DMS153 treated with DMSO at 0.1 percent for 48 hours (cell line): Measurements from ENCODE around the gene RASAL3.
"Not testable (repeated sequence)": the region's sequence is repeated elsewhere in the genome, so short reads cannot be mapped to it uniquely, and the experiment has no call there.

Experiments used
- DNase-seq: peaks from one replicate; lab custom pipeline; 2025; ENCODE audit not compliant: unreplicated experiment; lab: John Stamatoyannopoulos, UW

The RASAL3 gene

DNA sequence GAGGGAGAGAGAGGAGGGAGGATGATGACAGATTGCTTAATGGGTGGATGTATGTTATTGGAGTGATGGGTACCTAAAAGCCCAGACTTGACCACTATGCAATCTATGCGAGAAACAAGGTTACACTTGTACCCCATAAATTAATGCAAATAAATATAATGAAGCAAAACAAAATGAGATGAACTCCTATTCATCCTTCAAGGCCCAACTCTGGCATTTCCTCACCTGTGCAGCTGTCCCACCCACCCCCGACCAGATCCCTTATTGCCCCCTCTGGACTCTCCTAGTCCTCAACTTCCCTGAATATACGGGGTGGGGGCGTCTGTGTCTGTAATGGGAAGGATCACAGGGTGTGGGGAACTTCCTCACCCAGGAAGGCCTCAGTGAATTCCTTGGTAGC lies 10.8 kb upstream of the RASAL3 start:
- DNase-seq: no peak

DNA sequence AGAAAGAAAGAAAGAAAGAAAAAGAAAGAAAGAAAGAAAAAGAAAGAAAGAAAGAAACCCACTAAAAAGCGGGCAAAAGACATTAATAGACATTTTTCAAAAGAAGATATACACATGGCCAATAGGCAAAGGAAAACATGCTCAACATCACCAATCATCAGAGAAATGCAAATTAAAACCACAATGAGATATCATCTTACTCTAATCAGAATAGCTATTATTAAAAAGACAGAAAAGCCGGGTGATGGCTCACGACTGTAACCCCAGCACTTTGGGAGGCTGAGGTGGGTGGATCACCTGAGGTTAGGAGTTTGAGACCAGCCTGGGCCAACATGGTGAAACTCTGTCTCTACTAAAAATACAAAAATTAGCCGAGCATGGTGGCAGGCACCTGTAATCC lies 9.5 kb upstream of the RASAL3 start:
- DNase-seq: not testable (repeated sequence)

DNA sequence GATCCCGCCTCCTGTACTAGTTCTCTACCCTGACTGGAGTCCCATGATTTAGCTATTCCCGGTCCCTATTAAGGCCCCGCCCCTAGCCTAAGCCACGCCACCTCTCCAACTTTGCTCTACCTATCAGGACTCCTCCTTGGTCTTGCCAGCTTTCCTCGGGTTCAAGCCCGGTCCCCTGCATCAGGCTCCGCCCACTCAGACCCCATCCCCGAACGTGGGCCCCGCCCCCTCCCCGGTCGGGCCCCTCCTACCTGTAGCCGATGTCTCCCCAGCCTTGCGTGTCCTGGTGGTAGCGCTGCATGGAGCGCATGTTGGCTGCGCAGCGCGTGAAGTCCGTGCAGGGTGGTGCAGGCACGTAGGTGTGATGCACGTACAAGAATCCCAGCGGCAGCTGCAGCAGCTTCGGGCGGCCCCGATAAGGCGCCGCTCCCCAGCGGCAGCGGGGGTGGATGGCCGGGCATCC lies 7.3 kb upstream of the RASAL3 start:
- DNase-seq: no peak

DNA sequence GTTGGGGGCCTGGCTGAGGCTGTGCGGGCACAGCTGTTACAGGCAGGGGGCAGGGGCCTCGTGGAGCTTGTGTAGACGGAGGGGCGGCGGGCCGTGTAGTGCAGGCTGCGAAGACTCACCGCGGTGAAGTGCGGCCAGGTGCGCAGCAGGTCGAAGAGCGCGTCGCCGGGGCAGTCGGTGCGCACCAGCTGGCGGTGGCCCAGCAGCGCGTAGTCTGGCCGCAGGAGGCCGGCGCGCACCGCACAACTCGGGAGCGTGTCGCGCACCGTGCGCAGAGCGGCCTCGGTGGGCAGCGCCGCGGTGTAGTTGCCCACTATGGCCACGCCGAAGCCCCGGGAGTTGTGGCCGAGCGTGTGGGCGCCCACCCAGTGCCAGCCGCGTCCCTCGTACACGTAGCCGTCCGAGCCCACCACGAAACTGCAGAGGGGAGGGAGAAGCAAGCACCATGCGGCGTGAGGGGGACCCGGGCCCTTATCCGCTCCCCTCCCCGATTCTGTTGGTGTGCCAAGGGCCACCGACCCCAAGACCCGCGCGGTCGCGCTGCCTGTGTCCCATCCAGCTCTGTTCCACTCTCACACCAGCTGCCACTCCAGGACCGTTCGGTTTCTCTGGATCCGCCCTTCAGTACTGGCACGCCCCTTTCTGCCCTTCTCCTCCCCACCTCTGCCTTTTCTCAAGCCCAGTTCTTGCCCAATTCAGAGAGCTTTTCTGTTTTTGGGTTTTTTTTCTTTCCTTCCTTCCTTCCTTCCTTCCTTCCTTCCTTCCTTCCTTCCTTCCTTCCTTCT lies 5.4 kb upstream of the RASAL3 start:
- DNase-seq: no peak

DNA sequence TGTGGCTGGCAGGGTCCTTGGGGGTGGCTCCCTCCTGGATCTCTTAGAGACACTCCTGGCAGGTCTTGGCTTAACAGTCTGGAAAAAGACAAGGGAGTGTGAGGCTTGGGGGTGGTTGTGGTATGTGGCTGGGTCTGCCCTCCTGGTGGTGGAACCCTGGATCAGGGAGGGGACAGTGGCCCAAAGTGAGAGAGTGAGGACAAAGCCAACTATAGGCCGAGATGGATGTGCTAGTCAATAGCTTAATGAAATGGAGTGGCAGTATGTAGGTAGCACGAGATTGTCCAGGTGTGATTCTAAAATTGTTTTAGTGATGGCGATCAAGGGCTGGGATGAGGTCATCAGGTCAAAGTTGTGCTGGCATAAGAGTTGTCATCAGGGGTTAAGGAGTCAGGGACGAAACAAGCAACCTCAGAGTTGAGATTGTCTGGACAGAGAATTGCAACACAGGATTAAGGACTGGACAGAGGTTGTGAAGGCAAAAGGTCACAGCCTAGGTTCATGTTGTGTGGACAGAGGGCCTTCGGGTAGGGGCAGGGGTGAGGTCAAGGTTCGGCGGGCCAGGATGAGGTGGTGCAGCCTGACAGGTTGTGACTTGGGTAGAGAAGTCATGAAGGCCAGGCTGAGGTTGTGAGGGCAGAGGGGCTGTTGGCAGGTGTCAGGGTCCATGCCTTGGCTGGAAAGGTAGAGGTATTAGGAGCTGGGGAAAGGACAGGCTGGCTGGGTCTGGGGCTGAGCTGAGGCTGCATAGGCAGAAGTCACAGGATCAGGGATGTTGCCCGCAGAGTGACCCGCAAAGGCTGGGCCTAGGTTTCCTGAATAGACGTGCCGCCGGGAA lies 4.5 kb upstream of the RASAL3 start:
- DNase-seq: no peak

DNA sequence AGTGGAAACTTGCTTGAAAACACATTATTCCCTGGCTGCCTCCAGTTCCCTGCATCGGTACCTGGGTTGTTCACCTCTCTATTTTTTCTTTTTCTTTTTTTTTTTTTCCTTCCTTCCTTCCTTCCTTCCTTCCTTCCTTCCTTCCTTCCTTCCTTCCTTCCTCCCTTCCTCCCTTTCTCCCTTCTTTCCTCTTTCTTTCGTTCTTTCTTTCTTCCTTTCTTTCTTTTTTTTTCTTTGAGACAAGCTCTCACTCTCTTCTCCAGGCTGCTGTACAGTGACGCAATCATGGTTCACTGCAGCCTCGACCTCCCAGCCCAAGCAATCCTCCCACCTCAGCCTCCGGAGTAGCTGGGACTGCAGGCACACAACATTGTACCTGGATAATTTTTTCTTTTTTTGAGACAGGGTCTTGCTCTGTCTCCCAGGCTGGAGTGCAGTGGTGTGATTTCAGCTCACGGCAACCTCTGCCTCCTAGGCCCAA lies 3.4 kb upstream of the RASAL3 start:
- DNase-seq: no peak

DNA sequence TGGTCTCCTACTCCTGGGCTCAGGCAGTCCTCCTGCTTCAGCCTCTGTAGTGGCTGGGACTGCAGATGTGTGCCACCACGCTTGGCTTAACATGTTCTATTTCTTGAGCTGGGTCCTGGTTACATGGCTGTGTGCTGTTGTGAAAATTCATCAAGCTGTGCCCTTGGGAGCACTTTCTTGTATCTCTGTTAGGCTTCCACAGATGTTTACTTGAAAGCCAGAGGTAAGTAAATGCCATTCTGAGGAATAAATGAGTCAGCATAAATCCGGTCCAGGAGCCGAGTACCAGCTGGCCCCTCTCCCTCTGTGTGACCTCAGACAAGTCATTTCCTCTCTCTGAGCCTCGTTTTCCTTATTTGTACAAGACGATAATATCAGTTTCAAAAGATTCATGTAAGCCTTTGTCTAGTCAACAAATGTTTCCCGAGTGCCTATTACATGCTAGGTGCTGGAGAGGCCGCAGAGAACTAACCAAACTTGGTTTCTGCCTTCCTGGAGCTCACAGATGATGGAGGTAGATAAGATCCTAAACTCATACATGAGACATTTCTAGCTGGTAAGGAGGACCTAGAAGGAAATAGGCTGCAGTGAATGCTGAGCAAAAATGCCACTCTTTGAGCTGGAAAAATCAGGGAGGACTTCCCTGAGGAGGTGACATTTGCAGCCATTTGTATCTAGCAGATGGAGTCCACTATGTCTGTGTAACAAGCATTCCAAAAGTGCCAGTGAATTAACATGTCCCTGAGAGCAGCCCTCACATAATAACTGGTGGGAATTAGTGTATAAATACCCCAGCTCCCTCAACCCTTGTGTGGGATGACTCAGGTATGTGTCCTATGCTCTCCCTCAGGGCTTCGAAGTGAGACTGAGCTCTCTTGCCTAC lies 2.7 kb upstream of the RASAL3 start:
- DNase-seq: no peak

DNA sequence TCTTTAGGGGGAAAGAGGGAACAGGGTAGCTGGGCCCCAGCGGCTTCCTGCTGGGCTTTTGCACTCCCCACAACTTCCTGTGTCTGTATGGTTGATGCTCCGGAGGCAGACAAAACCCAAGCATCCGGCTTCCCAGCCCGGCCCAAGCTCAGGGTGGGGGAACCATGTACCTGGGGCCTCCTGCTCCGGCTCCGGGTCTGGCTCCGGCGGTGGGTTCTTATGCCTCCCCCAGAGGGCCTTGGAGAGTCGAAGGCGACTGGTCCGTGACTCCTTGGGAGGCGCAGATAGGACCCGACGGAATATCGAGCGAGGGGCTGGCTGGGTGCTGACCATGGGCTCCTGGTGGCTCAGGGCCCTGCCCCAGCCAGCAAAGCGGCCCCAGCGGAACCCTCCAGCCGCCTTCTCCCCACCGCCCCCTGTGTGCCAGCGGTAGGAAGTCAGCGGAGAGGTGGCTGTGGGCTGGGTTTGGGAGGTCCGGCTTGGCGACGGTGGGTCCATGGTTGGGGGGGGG lies 428 bp downstream of the RASAL3 start:
- DNase-seq: no peak

DNA sequence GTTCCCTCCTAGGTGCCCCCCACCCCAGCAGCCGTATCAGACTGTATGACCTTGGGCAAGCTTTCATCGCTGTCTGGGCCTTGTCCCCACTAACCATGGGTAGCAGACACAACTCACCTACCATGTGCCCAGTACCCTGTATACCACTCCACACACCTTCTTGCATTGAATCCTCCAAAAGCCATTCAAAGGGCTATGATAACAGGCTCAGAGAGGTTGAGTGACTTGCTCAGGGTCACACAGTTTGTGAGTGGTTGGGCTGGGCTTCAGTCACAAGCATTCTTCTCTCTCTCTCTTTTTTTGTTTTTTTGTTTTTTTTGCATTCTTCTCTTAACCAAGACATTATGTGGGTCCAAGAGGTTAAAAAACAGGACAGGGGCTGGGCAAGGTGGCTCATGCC lies 2.6 kb downstream of the RASAL3 start:
- DNase-seq: no peak

DNA sequence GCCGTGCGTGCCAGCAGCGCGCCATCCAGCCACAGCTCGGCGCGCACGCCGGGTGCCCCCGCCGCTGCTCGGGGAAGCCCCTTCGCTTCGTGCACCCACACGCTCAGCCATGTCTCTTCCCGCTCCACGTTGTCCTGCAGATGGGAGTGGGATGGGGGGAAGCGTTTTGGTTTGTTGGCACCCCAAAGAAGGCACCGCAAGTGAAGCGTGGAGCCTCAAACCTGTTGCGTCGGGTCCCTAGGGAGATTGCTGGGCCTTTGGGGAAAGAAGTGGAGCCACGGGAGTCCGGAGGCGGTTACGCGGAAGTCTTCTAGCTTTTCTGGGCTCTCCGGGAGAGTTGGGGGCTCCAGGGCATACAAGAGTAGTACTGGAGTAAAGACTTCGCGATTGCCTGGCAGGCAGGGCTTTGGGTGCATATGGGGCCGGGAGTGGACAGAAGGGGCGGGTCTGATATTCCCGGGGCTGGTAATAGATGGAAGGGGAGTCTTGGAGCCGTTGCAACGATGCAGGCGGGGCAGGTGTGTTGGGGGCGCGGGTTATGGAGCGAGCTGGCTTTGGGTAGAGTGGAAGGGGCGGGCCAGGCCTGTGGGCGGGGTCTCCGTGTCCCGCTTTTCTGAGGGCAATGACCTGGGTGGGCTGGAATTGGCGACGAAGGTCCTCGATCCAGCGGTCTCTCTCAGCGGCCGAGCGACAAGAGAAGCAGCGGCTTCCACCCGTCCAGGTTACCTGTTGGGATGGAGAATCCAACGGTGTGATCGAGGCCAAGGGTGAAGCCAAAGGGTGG lies 6.5 kb downstream of the RASAL3 start:
- DNase-seq: no peak

DNA sequence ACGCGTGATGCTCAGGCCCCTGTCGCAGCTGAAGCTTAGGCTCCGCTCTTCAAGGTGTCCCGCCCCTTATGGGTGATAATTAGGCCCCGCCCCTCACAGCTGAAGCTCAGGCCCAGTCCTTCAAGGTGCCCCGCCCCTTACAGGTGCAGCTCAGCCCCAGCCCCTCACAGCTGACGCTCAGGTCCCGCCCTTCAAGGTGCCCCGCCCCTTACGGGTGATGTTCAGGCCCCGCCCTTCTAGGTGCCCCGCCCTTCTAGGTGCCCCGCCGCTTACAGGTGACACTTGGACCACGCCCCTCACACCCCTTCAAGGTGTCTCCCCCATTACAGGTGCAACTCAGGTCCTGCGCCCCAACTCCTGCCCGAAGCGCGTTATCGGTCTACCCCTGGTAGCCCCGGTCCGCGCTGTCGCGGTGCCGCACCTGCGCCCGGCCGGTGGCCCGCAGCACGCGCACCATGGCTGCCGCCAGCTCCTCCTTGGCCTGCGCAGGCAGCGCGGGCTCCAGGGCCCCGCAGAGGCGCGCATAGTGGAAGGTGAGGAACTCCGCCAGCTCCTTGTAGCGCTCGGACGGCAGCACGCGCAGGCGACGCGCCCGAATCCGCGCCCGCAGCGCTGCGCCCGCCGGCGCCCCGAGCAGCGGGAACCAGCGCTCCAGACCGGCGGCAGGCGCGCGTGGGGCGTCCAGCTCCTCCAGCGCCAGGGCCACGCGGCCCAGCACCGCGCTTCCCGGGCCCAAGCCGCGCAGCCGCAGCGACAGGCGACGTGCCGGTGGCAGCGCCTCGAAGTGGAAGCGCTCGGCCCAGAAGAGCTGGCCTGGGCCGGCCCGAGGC lies 7.3 kb downstream of the RASAL3 start:
- peak; percentile 64 for DNase-seq

DNA sequence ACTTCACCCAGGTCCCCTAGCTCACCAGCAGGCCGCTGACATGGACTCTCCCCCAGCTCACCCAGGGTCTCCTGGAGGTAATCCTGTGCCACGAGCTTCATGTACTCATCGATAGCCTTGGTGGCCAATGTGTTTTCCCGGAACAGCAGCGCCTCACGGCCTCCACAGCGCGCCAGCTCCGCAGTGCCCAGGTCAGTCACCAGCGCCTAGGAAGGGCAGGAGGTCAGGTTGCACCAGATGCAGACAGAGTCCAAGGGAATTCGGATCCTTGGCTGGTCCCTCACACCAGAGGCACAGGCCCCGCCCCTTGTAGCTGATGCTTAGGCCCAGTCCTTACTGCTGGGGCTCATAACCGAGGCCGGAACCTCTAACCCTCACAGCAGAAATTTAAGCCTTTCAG lies 7.9 kb downstream of the RASAL3 start:
- no peak for DNase-seq

DNA sequence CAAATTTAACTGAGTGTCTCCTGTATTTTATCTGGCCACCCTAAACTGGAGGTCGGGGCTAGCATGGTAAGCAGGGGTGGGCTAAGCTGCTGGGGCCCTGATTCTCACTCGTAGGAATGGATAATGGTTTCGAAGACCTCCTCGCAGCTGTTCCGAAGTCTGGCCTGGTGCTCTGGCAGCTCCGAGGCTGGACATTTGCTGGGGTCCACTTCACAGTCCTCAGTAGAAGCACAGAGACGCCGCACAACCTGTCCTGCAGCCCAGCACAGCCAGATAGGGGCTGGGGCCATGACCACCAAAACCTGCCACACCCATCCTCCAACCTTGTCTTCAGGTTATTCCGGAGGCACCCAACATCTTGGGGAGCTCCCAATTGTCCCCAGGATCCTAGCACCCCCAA lies 8.3 kb downstream of the RASAL3 start:
- no peak for DNase-seq

DNA sequence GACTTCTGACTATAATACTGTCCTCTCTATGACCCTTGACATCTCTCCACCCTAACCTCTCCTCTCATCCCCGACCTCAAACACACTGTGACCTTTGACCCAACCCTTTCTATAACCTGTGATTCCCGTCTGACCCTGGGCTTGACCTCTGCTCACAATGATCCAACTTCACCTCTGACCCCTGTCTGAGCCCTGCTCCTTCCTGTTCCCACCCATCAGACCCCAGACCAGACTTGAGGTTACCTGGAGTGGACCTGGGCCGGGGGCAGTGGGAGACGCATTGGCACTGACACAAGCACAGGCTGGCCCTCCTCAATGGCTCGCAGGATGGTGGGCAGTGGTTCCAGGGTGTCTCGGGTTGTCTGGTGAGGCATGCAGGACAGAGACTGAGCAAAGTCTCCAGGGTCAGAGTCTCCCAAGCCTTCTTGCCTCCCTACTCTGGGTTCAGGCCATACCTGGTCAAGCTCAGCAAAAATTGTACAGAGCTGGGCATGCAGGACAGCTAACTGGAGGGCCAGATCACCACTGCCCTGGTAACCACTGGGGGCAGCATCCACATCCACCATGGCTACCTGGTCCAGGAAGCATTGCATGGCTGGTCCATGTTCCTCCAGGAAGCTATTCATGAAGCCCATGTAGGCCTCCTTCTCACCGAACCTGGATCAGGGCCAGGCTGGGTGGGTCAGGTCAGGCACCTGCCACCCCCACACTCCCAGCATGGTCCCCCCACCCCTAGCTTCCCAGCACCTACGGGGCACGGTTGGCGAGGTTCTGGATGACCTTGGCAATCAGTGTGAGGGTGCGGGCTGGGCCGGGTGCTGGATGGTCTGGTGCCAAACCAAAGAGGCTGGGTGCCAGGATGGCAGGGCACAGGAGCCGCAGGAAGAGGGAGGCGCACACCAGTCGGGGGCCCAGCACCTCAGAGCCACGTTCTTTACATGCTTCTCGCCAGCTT lies 10.2 kb downstream of the RASAL3 start:
- no peak for DNase-seq

DNA sequence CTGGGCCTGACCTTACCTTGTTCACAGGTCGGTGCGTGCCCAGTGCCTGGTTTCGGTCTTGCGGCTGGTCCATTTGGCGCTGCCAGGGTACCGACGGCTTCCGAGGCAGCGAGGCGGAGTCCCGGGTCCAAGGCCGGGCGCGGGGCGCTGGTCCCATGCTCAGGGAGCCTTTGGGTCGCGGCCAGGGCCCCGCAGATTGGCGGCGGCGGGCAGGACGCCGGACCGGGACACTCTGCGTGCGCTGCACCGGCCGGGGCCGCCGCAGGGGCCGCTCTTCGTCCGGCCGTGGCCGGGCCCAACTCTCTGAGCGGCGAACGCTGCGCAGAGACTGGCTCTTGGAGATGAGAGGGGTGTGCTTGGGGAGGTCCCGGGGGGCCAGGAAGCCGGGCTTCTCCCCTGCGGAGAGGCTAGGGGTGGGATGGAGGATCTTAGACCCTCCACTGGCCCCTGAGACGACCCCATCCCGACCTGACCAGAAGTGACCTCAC lies 11.2 kb downstream of the RASAL3 start:
- no peak for DNase-seq

DNA sequence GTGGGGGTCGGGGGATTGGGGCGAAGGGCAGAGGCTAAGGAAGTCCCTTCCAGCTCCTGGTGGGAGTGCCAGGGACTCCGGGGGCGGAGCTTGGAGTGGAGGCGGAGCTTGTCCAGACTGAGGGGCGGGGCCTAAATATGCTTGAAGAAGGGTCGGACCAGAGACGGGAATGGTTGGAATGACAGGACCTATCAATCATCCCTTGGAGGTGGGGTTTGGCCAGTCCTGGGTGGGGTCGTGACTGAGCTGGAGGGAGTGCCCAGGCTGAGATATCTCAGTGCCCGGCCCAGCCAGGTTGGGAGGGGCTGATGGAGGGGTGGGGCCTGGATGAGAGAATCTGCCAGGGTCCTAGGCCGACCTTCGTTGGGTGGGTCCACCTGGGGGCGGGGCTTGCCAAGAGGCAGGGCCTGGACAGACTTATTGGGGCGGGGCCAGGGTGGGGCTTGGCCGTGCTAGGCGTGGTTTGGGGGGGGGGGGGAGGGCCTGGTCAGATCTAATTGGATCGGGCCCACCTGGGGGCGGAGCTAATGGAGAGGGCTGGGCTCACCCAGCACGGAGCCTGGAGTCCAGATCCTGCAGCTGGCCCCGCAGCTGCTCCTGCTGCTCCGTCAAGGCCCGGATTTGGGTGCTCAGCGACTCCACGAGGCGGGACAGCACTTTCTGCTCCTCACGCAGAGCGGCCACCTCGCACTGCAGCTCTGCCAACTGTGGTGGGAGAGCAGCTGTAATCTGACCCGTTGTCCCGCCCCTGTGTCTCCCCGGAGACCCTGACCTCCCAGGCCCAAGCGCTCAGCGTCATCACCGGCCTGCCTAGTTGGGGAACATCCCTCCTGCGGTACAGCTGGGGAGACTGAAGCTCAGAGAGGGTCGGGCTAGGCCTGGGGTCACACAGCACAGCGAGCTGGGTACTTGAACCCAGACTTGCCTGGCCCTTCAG lies 12.0 kb downstream of the RASAL3 start:
- DNase-seq: peak; percentile 39

DNA sequence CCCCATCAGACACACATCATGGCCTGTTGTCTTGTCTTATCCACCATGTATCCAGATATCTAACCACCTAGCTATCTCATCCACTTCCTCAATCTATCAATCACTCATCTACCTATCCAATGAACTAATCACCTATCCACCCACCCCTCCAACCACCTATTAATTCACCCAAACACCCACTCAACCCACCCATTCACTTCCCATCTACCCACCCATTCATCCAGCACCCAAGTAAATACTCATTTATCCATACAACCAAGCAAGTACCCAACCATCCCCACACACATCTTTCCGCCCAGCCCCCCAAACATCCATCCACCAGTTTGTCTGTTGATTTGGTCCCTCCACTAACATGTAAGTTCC lies 13.8 kb downstream of the RASAL3 start:
- no peak for DNase-seq
